GM23248 (cell line): Measurements from ENCODE around the gene IGFBP6.

ENCODE experiments used
- EZH2 ChIP-seq: fragments of 200-600 bp; sonication (generic); IDR thresholded peaks from 2 replicates; pipeline ENCODE4 v1.6.1; 2018; ENCODE audit warnings: antibody characterized with exemption, mild to moderate bottlenecking; ENCODE audit not compliant: insufficient read depth, poor library complexity, severe bottlenecking
- EZH2phosphoT487 ChIP-seq: fragments of 200-600 bp; sonication (generic); IDR thresholded peaks from 2 replicates; pipeline ENCODE4 v1.6.1; 2018; ENCODE audit warnings: antibody characterized with exemption, moderate library complexity, mild to moderate bottlenecking, low read depth; ENCODE audit not compliant: insufficient read depth

DNA sequence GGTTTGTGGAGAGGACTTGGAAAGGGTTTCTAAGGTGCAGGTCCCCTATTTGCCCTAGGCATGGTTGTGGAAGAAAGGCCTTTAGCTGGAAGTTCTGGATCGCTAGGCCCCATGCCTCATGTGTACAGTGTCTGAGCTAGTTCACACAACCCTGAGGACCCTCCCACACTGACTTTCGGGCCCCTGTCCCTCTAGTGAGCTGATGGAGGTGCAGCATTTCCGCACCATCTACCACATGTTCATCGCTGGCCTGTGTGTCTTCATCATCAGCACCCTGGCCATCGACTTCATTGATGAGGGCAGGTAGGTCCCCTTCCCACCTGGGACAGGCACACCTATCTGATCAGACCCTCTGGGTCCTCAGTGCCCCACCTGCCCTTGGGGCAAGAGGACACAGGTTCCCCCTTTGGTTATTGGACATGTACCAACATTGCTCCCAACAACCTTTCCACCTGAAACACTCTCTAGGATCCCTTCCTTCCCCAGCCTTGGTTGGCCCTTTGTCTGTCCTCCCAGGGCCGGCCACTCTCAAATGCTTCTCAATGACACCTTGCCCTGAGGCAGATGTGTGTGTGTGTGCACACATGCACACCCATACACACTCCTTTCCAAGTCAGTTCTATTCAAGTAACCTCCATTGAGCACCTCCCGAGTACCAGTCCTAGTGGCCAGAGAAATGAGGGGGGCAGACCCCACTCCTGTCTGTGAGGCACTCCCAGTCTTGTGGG is 8.4 kb downstream of the IGFBP6 start:
- TF ChIP-seq EZH2 = no peak
- no peak for TF ChIP-seq EZH2phosphoT487
